Nephron progenitor cell (in vitro differentiated cells): ENCODE data around the gene SCGB2B2.
A peak's percentile ranks its signal among the peaks of the same experiment; 100 is the strongest.

ENCODE experiments used
- DNase-seq: peaks from one replicate; pipeline ENCODE4 v3.0.0; 2021
- H3K27ac Mint-ChIP-seq: 2 replicates; pipeline ENCODE4 v1.8.0; 2021; ENCODE audit warnings: mild to moderate bottlenecking, moderate library complexity, mixed read lengths
- H3K27me3 Mint-ChIP-seq: 2 replicates; pipeline ENCODE4 v1.8.0; 2021; ENCODE audit warnings: mild to moderate bottlenecking, low read depth, mixed read lengths; ENCODE audit not compliant: poor library complexity
- H3K36me3 Mint-ChIP-seq: 2 replicates; pipeline ENCODE4 v1.8.0; 2021; ENCODE audit warnings: low read depth, mixed read lengths
- H3K4me1 Mint-ChIP-seq: 2 replicates; pipeline ENCODE4 v1.8.0; 2021; ENCODE audit warnings: mixed read lengths
- H3K4me3 Mint-ChIP-seq: 2 replicates; pipeline ENCODE4 v1.8.0; 2021; ENCODE audit warnings: mild to moderate bottlenecking, moderate library complexity, mixed read lengths
- H3K9me3 Mint-ChIP-seq: 2 replicates; pipeline ENCODE4 v1.8.0; 2021; ENCODE audit warnings: mild to moderate bottlenecking, moderate library complexity, mixed read lengths
- TF ChIP-seq, protein P1 (sequence below): fragments of 200-600 bp; sonication (generic); IDR thresholded peaks from 2 replicates; pipeline ENCODE4 v1.5.0; 2021; ENCODE audit warnings: antibody characterized with exemption

Gene SCGB2B2

DNA sequence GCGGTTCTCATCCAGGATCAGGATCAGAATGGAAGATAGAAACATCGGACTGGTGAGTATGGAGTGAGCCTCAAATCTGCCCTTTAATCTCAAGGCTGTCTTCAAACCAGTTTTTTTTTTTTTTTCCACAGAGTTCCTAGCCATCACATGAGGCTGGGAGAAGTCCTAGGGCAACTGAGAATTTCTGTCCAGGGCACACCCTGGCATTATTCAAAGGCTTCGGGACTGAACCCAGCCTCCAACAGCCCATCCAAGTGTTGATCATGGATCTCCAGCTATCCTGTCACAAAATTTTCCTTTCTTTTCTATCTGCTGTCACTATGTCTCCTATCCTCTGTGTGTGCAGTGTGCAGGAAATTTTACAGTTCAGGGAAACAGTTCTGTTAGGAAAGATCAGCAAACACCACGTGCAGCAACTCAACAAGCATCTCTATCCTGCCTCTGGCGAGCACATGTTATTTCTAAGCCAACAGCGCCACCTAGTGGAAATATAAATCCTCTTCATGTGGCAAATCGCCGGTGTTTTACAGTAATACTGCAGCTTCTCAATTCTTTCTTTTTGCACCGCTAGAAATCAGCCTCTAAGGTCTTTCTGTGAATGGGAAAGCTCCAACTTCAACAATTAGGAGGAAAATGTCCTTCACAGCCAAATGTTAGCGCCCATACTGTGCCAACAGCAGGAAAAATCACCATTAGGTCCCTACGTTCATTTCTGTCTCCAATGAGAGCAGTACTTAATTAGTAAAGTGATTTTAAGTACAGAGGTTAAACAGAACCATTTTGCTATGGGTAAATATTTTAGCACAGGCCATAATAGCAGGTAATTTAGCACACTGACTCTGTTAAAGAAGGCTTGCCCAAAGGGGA, 35.7 kb upstream of the SCGB2B2 start:
- Mint-ChIP-seq H3K27me3 (peaks cover 10% of the 10 kb centered on the region), H3K4me1 (no peaks in the 10 kb centered on the region), H3K9me3 (peaks cover 85% of the 10 kb centered on the region), H3K36me3 (peaks cover 6% of the 10 kb centered on the region), H3K4me3 (no peak overlapping the region), H3K27ac (no peak overlapping the region)
- DNase-seq = peak; percentile 28
- TF ChIP-seq, protein P1, sequence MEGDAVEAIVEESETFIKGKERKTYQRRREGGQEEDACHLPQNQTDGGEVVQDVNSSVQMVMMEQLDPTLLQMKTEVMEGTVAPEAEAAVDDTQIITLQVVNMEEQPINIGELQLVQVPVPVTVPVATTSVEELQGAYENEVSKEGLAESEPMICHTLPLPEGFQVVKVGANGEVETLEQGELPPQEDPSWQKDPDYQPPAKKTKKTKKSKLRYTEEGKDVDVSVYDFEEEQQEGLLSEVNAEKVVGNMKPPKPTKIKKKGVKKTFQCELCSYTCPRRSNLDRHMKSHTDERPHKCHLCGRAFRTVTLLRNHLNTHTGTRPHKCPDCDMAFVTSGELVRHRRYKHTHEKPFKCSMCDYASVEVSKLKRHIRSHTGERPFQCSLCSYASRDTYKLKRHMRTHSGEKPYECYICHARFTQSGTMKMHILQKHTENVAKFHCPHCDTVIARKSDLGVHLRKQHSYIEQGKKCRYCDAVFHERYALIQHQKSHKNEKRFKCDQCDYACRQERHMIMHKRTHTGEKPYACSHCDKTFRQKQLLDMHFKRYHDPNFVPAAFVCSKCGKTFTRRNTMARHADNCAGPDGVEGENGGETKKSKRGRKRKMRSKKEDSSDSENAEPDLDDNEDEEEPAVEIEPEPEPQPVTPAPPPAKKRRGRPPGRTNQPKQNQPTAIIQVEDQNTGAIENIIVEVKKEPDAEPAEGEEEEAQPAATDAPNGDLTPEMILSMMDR = peak; percentile 53

DNA sequence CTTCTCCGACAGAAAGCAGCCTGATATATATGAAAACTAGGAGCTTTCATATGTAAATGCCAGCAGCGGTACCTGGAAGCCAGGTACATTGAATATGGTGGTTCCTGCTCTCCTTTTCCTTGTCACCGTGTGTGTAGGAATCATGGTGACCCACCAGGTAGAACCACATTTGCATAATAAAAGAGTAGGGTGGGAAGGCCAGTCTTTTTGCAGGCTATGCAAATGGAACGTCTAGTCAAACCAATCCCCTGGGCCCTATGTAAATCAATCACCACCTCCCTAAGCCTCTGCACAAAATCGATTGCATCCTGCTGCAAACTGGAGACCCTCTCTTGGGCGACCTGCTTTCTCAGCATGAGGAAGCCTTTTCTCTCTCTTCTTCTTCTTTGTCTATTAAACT, 34.9 kb upstream of the SCGB2B2 start:
- Mint-ChIP-seq H3K4me1 (no peaks in the 10 kb centered on the region), H3K4me3 (no peak overlapping the region), H3K9me3 (peaks cover 85% of the 10 kb centered on the region), H3K27ac (no peak overlapping the region), H3K36me3 (peaks cover 6% of the 10 kb centered on the region), H3K27me3 (peaks cover 10% of the 10 kb centered on the region)
- TF ChIP-seq, protein P1 = no peak
- DNase-seq = no peak

DNA sequence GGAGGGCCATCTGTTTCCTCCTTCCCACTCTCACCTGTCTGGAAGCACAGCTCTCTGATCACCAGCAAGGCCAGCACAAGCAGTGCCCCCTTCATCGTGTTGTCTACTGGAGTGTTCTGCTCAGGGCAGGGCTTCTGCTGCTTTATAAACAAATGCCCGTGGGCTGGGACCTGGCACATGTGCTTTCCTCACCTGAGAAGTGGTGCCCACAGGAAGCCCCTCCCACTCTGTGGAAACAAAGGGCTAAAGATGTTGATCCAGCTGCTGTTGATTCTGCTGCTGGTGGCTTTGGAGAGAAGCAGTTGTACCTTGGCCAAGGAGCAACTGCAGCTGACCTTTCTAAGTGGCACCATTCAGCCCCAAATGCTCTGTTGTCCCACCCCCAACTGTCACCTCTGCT, 30.7 kb upstream of the SCGB2B2 start:
- Mint-ChIP-seq H3K4me3 (no peak overlapping the region), H3K27me3 (peaks cover 22% of the 10 kb centered on the region), H3K36me3 (no peaks in the 10 kb centered on the region), H3K4me1 (no peaks in the 10 kb centered on the region), H3K27ac (no peak overlapping the region), H3K9me3 (peaks cover 82% of the 10 kb centered on the region)
- TF ChIP-seq, protein P1 = no peak
- DNase-seq = no peak

DNA sequence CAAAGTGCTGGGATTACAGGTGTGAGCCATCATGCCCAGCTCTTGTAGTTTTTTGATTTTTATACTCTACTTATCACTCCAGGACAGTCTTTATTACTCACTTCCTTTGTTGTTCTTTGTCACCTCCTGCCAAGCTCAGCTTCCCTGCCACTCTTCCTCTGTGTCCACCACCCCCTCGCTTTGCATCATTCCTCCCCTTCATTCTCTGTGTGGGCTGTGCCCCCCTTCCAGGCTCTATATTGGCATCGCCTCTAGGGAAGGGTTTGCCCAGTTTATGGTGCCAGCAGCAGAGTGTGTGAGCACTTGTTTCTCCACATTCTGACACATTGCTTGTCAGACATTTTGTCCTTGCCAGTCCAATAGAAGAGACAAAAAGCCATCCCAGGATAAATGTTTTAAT, 15.6 kb upstream of the SCGB2B2 start:
- no peak overlapping the region for H3K4me3 Mint-ChIP-seq
- no peak for DNase-seq
- H3K27ac Mint-ChIP-seq = no peak overlapping the region
- peaks cover 42% of the 10 kb centered on the region for H3K9me3 Mint-ChIP-seq
- H3K36me3 Mint-ChIP-seq = no peaks in the 10 kb centered on the region
- TF ChIP-seq, protein P1 = no peak
- peaks cover 29% of the 10 kb centered on the region for H3K27me3 Mint-ChIP-seq
- H3K4me1 Mint-ChIP-seq = peaks cover 5% of the 10 kb centered on the region

DNA sequence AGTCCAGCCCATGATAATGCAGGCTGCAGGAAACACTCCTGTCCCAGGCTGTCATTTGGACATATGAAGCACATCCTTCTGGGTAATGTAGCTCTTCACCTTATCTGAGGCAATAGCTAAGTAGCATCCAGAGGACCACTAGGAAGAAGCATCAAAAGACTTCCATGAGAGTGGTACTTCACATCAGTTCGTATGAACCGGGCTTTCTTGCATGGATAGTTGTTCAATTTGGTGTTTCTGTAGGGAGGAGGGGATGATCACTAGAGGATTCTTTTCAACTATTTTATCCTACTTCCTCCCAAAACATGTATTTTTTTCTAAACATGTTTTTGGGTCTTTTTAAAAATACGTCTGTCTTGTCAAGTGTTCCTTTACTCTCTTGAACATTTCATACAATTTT, 13.4 kb upstream of the SCGB2B2 start:
- peaks cover 5% of the 10 kb centered on the region for H3K4me1 Mint-ChIP-seq
- H3K4me3 Mint-ChIP-seq = no peak overlapping the region
- no peak for DNase-seq
- H3K27ac Mint-ChIP-seq = no peak overlapping the region
- TF ChIP-seq, protein P1 = no peak
- H3K9me3 Mint-ChIP-seq = peaks cover 62% of the 10 kb centered on the region
- peaks cover 20% of the 10 kb centered on the region for H3K36me3 Mint-ChIP-seq
- H3K27me3 Mint-ChIP-seq = peaks cover 23% of the 10 kb centered on the region

DNA sequence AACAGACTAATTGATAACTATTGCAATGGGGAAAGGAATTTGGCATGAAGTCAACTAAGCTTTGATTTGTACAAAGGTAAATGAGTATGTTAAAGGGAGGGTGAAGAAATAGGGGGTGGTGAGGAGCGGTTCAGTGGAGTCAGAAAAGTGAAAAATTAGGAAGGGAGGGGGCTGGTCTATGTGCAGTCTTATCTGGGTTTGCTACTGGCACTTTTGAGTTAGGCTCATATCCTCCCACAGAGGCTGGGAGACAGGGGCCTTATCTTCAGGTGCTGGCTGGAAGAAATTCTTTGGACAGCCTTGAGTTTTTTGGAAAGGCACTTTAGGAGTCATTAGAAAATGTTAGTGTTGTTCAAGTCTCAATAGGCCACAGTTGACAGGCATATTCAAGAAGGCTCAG, 11.6 kb upstream of the SCGB2B2 start:
- no peak for DNase-seq
- Mint-ChIP-seq H3K4me3 (no peak overlapping the region), H3K27ac (no peak overlapping the region), H3K36me3 (peaks cover 37% of the 10 kb centered on the region), H3K27me3 (peaks cover 17% of the 10 kb centered on the region), H3K4me1 (peaks cover 5% of the 10 kb centered on the region), H3K9me3 (peaks cover 64% of the 10 kb centered on the region)
- TF ChIP-seq, protein P1 = no peak
